ENCODE measurements around the gene PLCB1. TPM values are rescaled to one million over a fixed set of nuclear protein-coding genes. Genes with fewer than 3 reads are reported as not detected.

The PLCB1 gene
- total RNA-seq, 1 experiment from 2014 or later, result 5.8 TPM

DNA sequence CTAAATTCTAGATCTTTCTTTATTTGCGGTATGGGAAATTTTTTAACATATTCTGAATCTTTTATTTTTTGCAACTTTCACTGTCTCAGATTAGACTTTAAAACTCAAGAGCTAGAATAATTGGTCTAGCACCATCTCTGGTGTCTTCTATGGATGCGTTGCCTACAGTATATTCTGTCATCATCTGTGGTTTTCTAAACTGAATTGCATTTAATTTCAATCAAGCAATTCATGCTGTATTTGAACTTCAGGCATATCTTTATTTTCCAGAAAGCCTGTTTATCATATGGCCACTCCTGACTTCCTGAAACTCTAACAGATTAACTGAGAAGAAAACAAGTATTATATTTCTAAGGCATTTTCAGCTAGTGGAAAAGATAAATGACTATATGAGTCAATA lies 281.6 kb downstream of the PLCB1 start:
- no peaks in the 10 kb centered on the region for H3K27me3 ChIP-seq (ENCODE audit: control insufficient read depth, insufficient read depth, low read length)
- DNase-seq, result no peak
- H3K36me3 ChIP-seq (replicated peaks; ENCODE audit: control insufficient read depth, insufficient read depth, low read length), result no peaks in the 10 kb centered on the region
- no peak overlapping the region for H3K4me3 ChIP-seq (ENCODE audit: insufficient read depth, low read depth, low read length)

DNA sequence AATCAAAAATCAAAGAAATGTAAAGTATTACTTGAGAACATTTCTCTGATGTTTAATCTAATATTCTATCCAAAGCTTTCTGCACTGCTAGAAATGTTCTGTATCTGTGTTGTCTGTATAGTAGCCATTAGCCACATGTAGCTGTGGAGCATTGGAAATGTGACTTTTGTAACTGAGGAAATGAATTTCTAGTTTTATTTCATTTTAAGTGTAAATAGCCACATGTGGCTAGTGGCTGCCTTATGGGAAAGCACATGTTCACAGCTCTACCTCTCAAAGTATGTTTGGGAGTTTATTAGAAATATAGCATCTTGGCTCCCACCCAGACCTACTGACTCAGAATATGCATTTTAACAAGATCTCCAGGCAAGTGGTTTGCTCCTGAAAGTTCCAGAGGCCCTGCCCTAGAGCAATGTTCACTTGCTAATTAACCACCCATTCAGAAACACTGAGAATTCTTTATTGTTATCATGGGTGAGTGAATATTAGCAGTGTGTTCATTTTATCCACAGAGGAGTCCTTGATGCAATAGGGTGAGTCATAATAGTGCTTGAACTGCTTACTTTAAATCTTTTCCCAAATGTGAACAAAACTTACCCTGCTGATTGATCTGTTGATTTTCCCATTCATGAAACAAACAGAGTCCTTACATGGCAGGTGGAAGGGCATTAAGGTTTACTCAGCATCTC lies 282.7 kb downstream of the PLCB1 start:
- Histone ChIP-seq H3K4me3 (ENCODE audit: insufficient read depth, low read depth, low read length) (no peak overlapping the region), H3K36me3 (replicated peaks; ENCODE audit: control insufficient read depth, insufficient read depth, low read length) (no peaks in the 10 kb centered on the region), H3K27me3 (ENCODE audit: control insufficient read depth, insufficient read depth, low read length) (no peaks in the 10 kb centered on the region)
- DNase-seq, result no peak

DNA sequence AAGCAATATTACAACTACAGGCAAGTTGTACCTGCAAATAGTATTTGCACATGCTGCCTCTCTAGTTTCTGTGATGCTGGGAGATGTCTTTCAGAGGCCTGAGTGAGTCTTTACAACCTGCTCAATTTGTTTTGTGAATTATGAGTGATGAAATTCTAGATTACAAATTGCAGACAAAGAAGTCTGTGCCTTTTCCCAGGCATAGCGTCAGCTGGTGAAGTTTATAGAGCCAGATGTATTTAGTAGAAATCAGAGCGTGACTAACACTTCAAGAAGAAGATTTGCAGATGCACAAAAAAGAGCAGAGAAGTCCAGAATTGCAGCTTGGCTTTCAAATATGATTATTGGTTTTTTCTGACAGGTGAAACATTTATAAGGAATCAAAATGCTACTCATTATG lies 289.9 kb downstream of the PLCB1 start:
- no peak overlapping the region for H3K4me3 ChIP-seq (ENCODE audit: insufficient read depth, low read depth, low read length)
- no peaks in the 10 kb centered on the region for H3K27me3 ChIP-seq (ENCODE audit: control insufficient read depth, insufficient read depth, low read length)
- no peaks in the 10 kb centered on the region for H3K36me3 ChIP-seq (replicated peaks; ENCODE audit: control insufficient read depth, insufficient read depth, low read length)
- no peak for DNase-seq

DNA sequence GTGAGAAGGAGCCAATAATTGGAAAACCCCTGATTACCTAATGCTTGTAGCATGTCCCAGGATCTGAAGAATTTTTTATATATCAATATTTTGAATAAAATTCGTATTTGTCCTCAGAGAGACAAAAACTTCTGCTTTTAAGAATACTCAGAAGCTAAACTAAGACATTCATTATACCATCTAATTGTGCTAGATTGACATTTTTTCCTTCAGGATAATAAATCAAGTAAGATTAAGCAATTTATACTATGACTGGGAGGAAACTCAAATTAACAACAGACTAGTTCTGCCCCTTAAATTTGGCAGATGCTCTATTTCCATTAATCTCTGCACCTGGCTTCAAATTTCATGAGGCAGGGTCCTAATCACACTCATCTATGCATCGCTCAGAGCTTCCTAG lies 291.4 kb downstream of the PLCB1 start:
- Histone ChIP-seq H3K4me3 (ENCODE audit: insufficient read depth, low read depth, low read length) (no peak overlapping the region), H3K36me3 (replicated peaks; ENCODE audit: control insufficient read depth, insufficient read depth, low read length) (no peaks in the 10 kb centered on the region), H3K27me3 (ENCODE audit: control insufficient read depth, insufficient read depth, low read length) (no peaks in the 10 kb centered on the region)
- no peak for DNase-seq

DNA sequence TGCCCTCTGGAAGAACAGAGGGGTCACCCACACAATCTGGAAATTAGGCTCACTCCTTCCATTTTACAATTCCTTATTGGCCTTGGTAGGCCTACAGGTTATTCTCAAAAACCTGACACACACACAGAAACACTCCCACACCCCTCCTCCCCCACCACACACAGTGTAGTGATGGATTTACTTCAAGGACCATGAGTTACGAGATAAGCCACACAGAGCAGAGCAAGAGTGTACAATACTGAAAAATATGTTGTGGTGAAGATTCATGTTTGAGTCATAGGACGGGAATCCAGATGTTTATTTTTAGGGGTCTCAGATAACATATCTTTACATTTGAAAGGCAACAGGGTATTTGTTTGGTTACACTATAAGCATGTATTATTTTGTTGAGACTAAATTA lies 291.9 kb downstream of the PLCB1 start:
- no peaks in the 10 kb centered on the region for H3K27me3 ChIP-seq (ENCODE audit: control insufficient read depth, insufficient read depth, low read length)
- H3K4me3 ChIP-seq (ENCODE audit: insufficient read depth, low read depth, low read length), result no peak overlapping the region
- no peaks in the 10 kb centered on the region for H3K36me3 ChIP-seq (replicated peaks; ENCODE audit: control insufficient read depth, insufficient read depth, low read length)
- DNase-seq, result no peak

DNA sequence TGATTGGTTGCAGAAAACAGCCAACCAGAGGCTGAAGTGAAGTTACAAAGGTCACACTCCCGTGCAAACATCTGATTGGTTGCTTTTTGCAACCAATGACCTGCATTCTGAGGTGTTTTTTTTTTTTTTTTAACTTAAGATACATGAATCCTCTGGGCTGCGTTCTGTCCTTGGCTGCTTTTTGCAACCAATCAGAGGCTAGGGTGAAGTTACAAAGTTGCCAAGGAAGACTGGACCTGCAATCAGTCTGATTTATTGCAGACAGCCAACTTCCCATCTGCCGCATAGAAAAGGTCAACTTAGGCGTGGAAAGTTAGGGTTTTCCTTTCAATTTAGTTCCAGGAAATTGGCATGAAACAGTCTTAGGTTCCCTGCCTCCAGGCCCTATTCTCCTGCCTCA lies 292.9 kb downstream of the PLCB1 start:
- Histone ChIP-seq H3K4me3 (ENCODE audit: insufficient read depth, low read depth, low read length) (no peak overlapping the region), H3K36me3 (replicated peaks; ENCODE audit: control insufficient read depth, insufficient read depth, low read length) (no peaks in the 10 kb centered on the region), H3K27me3 (ENCODE audit: control insufficient read depth, insufficient read depth, low read length) (no peaks in the 10 kb centered on the region)
- DNase-seq, result no peak

DNA sequence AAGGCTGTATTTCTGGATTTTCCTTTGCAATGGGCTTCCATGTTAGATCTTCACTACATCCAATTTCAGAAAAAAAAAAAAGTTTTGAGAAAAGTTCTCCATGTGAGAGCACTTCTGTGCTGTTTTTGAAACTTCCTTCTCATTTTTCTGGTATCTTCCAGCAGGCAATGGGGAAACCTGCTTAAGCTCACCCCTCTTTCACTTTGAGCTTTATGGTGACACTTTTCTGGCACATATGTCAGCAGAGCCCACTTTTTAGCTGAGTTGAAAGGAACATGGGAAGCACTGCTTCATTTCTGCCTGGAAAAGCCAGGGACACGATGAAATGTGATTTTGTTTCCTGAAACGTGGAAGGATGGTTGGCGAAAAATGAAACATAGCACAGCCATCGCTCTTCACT lies 293.7 kb downstream of the PLCB1 start:
- Histone ChIP-seq H3K4me3 (ENCODE audit: insufficient read depth, low read depth, low read length) (no peak overlapping the region), H3K27me3 (ENCODE audit: control insufficient read depth, insufficient read depth, low read length) (no peaks in the 10 kb centered on the region), H3K36me3 (replicated peaks; ENCODE audit: control insufficient read depth, insufficient read depth, low read length) (no peaks in the 10 kb centered on the region)
- no peak for DNase-seq

DNA sequence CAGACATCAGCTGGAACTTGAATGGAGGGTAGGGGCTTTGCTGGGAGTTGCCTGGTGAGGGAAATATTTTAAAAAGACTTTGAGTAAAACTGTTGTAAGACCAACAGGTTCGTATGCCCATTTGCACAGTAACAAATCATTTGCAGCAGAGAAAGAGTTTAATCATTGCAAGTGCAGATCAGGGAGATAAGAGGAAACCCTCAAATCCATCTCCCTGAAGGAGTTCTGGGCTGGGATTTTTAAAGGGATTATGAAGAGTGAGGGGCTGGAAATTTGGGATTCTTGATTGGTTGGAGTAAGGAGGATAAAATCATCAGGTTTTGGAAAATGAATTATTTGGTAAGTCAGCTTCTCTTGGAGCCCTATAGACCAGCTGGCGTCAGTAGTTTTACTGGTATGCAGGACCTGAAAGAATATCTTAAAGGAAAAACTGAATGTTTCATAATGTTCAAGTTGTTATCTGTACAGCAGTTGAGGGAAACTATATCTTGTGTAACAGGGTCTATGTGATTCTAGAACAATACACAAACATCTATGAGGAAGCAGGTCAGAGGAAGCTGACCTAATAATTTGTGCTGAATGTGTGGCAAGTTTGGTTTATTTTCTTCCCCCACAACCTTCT lies 295.5 kb downstream of the PLCB1 start:
- no peak for DNase-seq
- Histone ChIP-seq H3K36me3 (replicated peaks; ENCODE audit: control insufficient read depth, insufficient read depth, low read length) (no peaks in the 10 kb centered on the region), H3K27me3 (ENCODE audit: control insufficient read depth, insufficient read depth, low read length) (no peaks in the 10 kb centered on the region), H3K4me3 (ENCODE audit: insufficient read depth, low read depth, low read length) (no peak overlapping the region)

DNA sequence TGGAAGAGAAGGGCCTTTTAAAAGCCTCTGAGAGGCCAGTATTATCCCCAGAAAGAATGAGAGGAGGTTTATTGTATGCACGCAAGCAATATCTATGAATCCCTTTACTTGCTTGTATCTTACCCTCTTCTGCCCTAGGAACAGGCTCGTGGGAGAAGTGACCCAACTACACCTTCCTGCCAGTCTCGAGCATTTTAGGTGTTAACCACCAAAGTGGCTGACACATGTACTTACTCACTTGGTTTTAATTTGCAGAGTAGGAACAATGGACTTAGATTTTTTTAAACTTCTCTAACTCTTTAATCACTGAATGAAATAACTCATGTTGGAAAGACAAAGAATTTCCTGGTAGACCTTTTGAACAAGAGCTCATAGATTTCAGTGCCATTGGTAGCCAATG lies 296.9 kb downstream of the PLCB1 start:
- Histone ChIP-seq H3K36me3 (replicated peaks; ENCODE audit: control insufficient read depth, insufficient read depth, low read length) (no peaks in the 10 kb centered on the region), H3K27me3 (ENCODE audit: control insufficient read depth, insufficient read depth, low read length) (no peaks in the 10 kb centered on the region), H3K4me3 (ENCODE audit: insufficient read depth, low read depth, low read length) (no peak overlapping the region)
- DNase-seq, result no peak

DNA sequence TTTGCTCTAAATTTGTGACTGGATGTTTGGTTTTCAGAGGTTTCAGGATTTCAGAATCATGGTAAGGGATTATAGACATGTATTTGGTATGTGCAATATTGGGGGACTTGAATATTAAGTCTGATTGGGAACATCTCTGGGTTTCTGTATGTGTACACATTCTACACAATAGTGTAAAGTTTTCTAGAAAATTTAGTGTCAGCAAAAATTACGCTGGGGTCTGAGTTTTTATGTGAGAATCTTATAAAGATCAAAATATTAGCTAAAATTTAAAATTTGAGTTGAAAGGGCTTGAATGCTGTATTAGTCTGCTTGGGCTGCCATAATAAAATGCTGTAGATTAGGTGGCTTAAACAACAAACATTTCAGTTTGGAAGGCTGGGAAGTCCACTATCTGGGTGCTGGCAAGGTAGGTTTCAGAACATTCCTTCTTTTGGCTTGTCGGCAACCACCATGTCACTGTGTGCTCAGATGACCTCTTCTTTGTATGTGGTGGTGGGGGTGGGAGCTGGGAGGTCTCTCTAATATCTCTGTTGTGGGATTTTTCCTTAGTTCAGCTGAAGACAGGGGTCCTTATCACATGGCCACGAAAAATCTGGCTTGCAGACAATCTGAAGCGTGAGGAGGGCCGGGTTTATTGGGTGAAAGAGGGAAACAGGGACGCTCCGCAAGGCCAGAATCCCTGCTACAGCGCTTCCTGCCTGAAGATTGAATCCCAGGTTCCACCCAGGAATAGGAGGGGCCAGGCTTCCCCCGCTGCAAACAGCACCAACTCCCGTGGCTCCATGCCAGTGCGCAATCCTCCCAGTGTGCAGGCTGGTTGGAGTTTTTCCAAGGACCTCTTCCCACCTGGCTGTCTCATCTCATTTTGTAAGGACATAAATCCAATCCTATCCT lies 299.7 kb downstream of the PLCB1 start:
- Histone ChIP-seq H3K4me3 (ENCODE audit: insufficient read depth, low read depth, low read length) (no peak overlapping the region), H3K36me3 (replicated peaks; ENCODE audit: control insufficient read depth, insufficient read depth, low read length) (no peaks in the 10 kb centered on the region), H3K27me3 (ENCODE audit: control insufficient read depth, insufficient read depth, low read length) (no peaks in the 10 kb centered on the region)
- no peak for DNase-seq

DNA sequence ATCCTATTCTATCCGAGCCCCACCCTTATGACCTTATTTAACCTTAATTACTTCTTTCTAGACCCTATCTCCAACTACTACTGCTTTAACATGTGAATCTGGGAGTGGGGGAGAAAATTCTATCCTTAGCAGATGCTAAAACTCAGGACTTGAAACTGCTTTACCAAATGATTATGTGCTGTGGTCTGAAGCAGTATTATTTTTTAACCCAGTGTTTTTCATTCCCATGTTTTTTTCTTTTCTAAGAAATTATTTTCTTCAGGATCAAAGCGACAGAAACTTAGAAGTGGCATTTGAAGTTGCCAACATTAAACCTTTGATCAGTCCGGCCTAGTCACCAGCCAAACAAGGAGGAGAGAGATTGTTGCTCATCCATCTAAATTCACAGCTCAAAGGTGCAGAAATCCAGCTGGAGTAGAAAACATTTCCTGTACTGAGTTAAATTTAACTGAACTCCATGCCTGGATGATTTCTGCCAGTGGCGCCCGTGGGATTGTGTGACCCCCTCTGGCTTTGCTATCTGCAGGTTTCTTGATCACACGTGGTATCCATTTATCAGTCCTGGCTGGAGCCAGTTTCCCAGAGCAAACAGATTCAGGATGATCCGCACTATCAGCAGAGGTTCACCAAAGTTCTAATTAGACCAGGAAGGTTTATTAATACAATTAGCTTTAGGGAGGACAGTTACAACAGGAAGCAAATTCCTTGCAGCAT lies 300.5 kb downstream of the PLCB1 start:
- no peak for DNase-seq
- no peak overlapping the region for H3K4me3 ChIP-seq (ENCODE audit: insufficient read depth, low read depth, low read length)
- H3K27me3 ChIP-seq (ENCODE audit: control insufficient read depth, insufficient read depth, low read length), result no peaks in the 10 kb centered on the region
- H3K36me3 ChIP-seq (replicated peaks; ENCODE audit: control insufficient read depth, insufficient read depth, low read length), result no peaks in the 10 kb centered on the region

DNA sequence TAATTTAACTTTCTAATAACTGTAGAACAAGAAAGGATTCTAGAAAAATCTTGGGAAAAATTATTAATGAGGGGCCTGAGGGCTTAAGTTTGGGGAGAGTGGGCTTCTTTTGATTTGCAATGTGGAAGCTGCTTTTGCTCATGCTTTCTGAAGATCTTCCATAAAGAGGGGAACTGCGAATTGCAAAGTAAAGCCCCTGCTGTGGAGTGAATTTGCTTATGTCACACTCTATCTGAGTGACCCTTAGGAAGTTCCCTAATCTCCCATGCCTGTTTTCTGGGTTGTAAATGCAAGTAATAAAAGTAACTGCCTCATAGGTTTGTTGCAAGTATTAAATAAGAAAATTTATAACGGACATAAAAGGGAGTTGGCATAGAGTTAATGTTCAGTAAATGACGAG lies 301.2 kb downstream of the PLCB1 start:
- no peaks in the 10 kb centered on the region for H3K36me3 ChIP-seq (replicated peaks; ENCODE audit: control insufficient read depth, insufficient read depth, low read length)
- H3K4me3 ChIP-seq (ENCODE audit: insufficient read depth, low read depth, low read length), result no peak overlapping the region
- no peak for DNase-seq
- H3K27me3 ChIP-seq (ENCODE audit: control insufficient read depth, insufficient read depth, low read length), result no peaks in the 10 kb centered on the region

DNA sequence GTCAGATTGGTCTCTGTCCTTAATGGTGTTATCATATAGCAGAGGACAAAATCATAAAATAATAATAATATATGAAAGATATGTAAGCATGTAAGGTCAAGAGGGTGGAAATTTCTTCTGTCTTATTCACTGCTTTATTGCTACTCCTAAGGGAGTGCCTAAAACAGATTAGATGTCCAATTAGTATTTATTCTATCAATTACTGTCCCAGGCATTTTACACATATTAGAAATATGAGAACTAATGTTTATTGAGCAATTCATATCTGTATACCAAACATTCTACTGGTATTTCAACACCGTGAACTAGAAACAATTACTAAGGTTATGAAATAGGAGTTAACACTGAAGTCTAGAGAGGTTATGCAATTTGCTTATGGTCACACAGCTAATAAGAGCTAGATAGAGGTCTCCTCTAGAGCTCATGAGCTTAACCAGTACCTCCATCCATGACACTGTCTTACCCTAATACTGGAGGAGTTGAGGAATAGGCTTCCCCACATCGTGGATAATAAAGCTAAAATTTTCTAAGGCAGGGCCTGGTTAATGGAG lies 302.3 kb downstream of the PLCB1 start:
- Histone ChIP-seq H3K4me3 (ENCODE audit: insufficient read depth, low read depth, low read length) (no peak overlapping the region), H3K36me3 (replicated peaks; ENCODE audit: control insufficient read depth, insufficient read depth, low read length) (no peaks in the 10 kb centered on the region), H3K27me3 (ENCODE audit: control insufficient read depth, insufficient read depth, low read length) (no peaks in the 10 kb centered on the region)
- no peak for DNase-seq

DNA sequence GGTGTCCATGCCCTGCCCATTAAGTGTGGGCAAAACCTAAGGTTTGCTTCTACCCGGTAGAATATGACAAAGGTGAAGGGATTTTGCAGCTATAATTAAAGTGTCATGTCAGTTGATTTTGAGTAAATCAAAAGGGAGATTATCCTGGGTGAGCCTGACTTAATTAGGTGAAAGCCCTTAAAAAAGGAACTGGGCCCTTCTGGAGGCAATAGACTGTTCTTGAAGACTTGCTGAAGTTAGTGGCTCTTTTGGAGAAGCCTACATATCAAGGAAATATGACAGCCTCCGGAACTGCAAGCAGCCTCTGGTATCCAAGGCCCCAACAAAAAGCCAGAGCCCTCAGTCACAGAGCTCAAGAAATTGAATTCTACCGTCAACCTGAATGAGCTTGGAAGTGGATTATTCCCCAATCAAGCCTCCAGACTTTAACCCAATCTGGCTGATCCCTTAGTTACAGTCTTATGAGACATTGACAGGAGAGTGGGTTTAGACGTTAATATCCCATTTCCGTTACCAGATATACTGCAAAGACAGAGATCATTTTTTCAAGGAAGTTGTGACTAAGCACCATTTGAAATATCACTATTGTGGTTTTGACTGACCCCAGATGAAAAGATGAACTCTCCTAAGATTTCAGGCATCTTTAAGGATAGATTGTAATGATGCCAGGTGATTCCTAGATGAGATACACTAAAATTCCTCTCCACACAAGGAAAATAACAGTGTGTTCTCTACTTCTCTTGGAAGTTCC lies 303.4 kb downstream of the PLCB1 start:
- no peaks in the 10 kb centered on the region for H3K27me3 ChIP-seq (ENCODE audit: control insufficient read depth, insufficient read depth, low read length)
- no peak overlapping the region for H3K4me3 ChIP-seq (ENCODE audit: insufficient read depth, low read depth, low read length)
- H3K36me3 ChIP-seq (replicated peaks; ENCODE audit: control insufficient read depth, insufficient read depth, low read length), result no peaks in the 10 kb centered on the region
- DNase-seq, result no peak

Data from H7 (cell line).